Glutamatergic neuron (in vitro differentiated cells): Measurements from ENCODE around the gene RAD23B. TPM values are rescaled to one million over a fixed set of nuclear protein-coding genes. Genes with fewer than 3 reads are reported as not detected.

Source experiments
- DNase-seq: peaks from one replicate; pipeline ENCODE4 v3.0.0; 2022
- H3K27ac Mint-ChIP-seq: one replicate; pipeline ENCODE4 v1.8.0; 2020; ENCODE audit warnings: mild to moderate bottlenecking, mixed read lengths, inconsistent platforms; ENCODE audit not compliant: unreplicated experiment
- H3K27me3 Mint-ChIP-seq: one replicate; pipeline ENCODE4 v1.8.0; 2020; ENCODE audit warnings: mild to moderate bottlenecking, moderate library complexity, mixed read lengths, inconsistent platforms; ENCODE audit not compliant: unreplicated experiment
- H3K36me3 Mint-ChIP-seq: one replicate; pipeline ENCODE4 v1.8.0; 2020; ENCODE audit warnings: mild to moderate bottlenecking, mixed read lengths, inconsistent platforms; ENCODE audit not compliant: unreplicated experiment
- H3K4me1 Mint-ChIP-seq: one replicate; pipeline ENCODE4 v1.8.0; 2020; ENCODE audit warnings: mild to moderate bottlenecking, low read depth, mixed read lengths, inconsistent platforms; ENCODE audit not compliant: unreplicated experiment
- H3K4me3 Mint-ChIP-seq: one replicate; pipeline ENCODE4 v1.8.0; 2020; ENCODE audit warnings: mild to moderate bottlenecking, mixed read lengths, inconsistent platforms; ENCODE audit not compliant: unreplicated experiment
- H3K9me3 Mint-ChIP-seq: one replicate; pipeline ENCODE4 v1.8.0; 2020; ENCODE audit warnings: mild to moderate bottlenecking, moderate library complexity, mixed read lengths, inconsistent platforms; ENCODE audit not compliant: unreplicated experiment
- CTCF ChIP-seq: fragments of 200-600 bp; sonication (generic); IDR thresholded peaks from one replicate; pipeline ENCODE4 v1.5.0; 2021; ENCODE audit not compliant: partially characterized antibody, unreplicated experiment
- total RNA-seq: library from RNA; stranded (reverse); fragmentation: NEBNext Ultra II Directional; extraction: Animal tissue kit (Norgen Biotek cat#: 25700); gene quantifications from one replicate; pipeline ENCODE4 v1.2.1, GENCODE V29; 2021; ENCODE audit not compliant: unreplicated experiment

Gene RAD23B
- total RNA-seq, 1 donor from 2014 or later, result 145 TPM

DNA sequence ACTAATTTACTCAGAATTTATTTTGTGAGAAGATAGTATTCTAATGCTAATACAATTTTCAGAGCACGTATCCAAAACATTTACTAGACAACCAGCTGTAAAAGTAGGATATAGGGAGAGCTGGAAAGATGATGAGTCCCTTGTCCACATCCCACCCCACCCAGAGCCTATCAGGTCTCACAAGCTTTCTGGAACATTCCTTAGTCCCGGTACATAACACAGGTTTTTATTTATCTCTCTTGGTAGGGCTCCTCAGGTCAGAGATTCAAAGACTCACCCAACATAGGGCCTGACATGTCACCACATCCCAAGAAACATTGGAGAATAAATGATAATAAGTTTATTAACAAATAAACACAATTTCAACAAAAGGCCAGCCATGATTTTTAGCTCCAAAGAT is 13.8 kb upstream of the RAD23B start:
- TF ChIP-seq CTCF, result no peak
- Mint-ChIP-seq H3K4me3 (no peak overlapping the region), H3K9me3 (no peaks in the 10 kb centered on the region), H3K27me3 (no peaks in the 10 kb centered on the region), H3K36me3 (no peaks in the 10 kb centered on the region), H3K27ac (no peak overlapping the region), H3K4me1 (no peaks in the 10 kb centered on the region)
- no peak for DNase-seq

DNA sequence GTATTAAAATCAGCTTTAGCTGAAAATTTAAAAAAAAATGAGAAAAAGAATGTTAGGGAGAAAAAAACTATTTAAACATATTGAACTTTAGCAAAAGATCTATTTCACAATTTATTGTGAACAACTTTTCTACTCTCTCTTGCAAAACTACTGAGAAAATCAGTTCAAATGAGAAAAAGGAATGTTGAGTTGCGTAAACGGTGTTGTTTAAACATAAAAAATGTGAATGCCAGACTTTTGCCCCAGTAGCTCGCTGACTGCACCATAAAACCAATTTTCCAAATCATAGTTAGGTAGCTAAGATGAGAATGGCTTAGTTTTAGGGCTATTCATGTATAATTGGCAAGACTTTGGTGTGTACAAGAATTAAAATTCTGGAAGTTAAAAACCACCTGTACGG is 13.4 kb upstream of the RAD23B start:
- no peak for DNase-seq
- no peak overlapping the region for H3K4me3 Mint-ChIP-seq
- no peaks in the 10 kb centered on the region for H3K4me1 Mint-ChIP-seq
- H3K9me3 Mint-ChIP-seq, result no peaks in the 10 kb centered on the region
- TF ChIP-seq CTCF, result no peak
- H3K27ac Mint-ChIP-seq, result no peak overlapping the region
- H3K27me3 Mint-ChIP-seq, result no peaks in the 10 kb centered on the region
- no peaks in the 10 kb centered on the region for H3K36me3 Mint-ChIP-seq

DNA sequence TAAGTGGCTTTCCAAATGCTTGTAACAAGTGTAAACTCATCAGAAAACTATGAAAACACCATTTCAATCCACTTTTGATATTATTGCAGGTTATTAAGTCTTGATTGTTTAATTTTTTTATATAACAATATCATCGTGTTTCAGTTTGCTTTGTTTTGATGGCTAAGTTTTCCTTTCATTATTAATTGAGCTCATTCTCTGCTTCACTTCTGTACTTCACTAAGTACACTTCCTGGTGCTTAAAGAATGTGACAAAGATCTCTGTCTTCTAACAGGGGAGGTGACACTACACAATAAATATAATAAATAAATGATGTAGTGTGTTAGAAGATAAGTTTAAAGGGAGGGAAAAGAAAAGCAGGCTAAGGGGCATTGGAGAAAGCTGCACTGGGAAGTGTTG is 13.0 kb upstream of the RAD23B start:
- no peak overlapping the region for H3K27ac Mint-ChIP-seq
- no peak for TF ChIP-seq CTCF
- H3K27me3 Mint-ChIP-seq, result no peaks in the 10 kb centered on the region
- H3K9me3 Mint-ChIP-seq, result no peaks in the 10 kb centered on the region
- no peaks in the 10 kb centered on the region for H3K4me1 Mint-ChIP-seq
- no peak overlapping the region for H3K4me3 Mint-ChIP-seq
- DNase-seq, result no peak
- no peaks in the 10 kb centered on the region for H3K36me3 Mint-ChIP-seq

DNA sequence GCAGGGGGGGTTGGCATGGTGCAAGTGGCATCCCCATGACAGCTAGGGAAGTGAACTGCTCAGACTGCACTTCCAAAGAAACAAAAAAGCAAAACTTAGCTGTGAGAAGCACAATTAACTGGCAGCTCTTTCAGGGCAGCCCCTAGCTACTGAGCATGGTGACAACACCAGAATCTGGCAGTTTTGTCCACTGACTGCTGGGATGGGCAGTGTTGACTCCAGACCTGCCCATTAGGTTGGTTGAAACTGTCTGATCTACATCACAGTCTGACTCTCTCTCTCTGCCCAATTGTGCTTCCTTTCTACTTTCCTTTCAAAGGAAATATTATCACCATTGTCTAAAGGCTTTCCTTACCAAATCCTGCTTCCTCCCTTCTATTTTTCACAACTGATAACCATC is 12.5 kb upstream of the RAD23B start:
- no peak overlapping the region for H3K27ac Mint-ChIP-seq
- H3K36me3 Mint-ChIP-seq, result no peaks in the 10 kb centered on the region
- no peaks in the 10 kb centered on the region for H3K4me1 Mint-ChIP-seq
- H3K4me3 Mint-ChIP-seq, result no peak overlapping the region
- no peaks in the 10 kb centered on the region for H3K27me3 Mint-ChIP-seq
- no peak for DNase-seq
- no peaks in the 10 kb centered on the region for H3K9me3 Mint-ChIP-seq
- TF ChIP-seq CTCF, result no peak

- TF ChIP-seq CTCF, result no peak
- Mint-ChIP-seq H3K27me3 (peaks cover 3% of the 10 kb centered on the region), H3K27ac (no peak overlapping the region), H3K4me1 (no peaks in the 10 kb centered on the region), H3K4me3 (no peak overlapping the region), H3K36me3 (no peaks in the 10 kb centered on the region), H3K9me3 (no peaks in the 10 kb centered on the region)
- no peak for DNase-seq
These were observed 9.4 kb upstream of the RAD23B start for GRCh38 chr9:107273634-107274033.
